SK-N-SH (cell line): Measurements from ENCODE around the gene C1QTNF8. TPM values are rescaled to one million over a fixed set of nuclear protein-coding genes. Genes with fewer than 3 reads are reported as not detected.

Experiments
- CTCF ChIA-PET: fragments of 300-600, 350-600 bp; formaldehyde crosslinking; extraction: SDS; loops from one replicate; lab custom pipeline; 2021; lab: Yijun Ruan, JAX
- POLR2A ChIA-PET: fragments of 350-600 bp; sonication (Branson Sonifier 250); formaldehyde crosslinking; extraction: SDS; loops from one replicate; lab custom pipeline; 2020; ENCODE audit warnings: antibody characterized with exemption, inconsistent platforms; lab: Yijun Ruan, JAX
- DNase-seq: peaks from one replicate; pipeline ENCODE4 v3.0.0; 2012
- H2AFZ ChIP-seq: fragments of 200-600 bp; sonication (generic); 2 replicates; pipeline ENCODE4 v1.8.1; 2016; ENCODE audit warnings: antibody characterized with exemption, mild to moderate bottlenecking, low read depth
- H3F3A ChIP-seq: fragments of 200-600 bp; sonication (generic); replicated peaks from 2 replicates; pipeline ENCODE3; 2016; ENCODE audit warnings: antibody characterized with exemption, mild to moderate bottlenecking; ENCODE audit not compliant: insufficient read depth
- H3K27ac ChIP-seq, 2 experiments: fragments of 200-500 bp in 1 of 2; fragments of 200-600 bp in 1 of 2; sonication (Bioruptor generic) in 1 of 2; sonication (generic), shearing (Covaris generic) in 1 of 2; 2 replicates each; pipeline versions ENCODE4 v1.5.1 to v1.6.1; 2014 to 2016; ENCODE audit warnings: low read depth in 2 of 2, inconsistent platforms in 1 of 2, low read length in 1 of 2, mild to moderate bottlenecking in 1 of 2, mixed read lengths in 1 of 2
- H3K27me3 ChIP-seq: fragments of 200-600 bp; sonication (generic), shearing (Covaris generic); 2 replicates; pipeline ENCODE4 v1.6.1; 2016; ENCODE audit warnings: mixed run types; ENCODE audit not compliant: insufficient read depth
- H3K36me3 ChIP-seq, 2 experiments: fragments of 200-500 bp in 1 of 2; fragments of 200-600 bp in 1 of 2; sonication (Bioruptor generic) in 1 of 2; sonication (generic) in 1 of 2; replicated peaks in 1 of 2; 2 replicates each; pipeline versions ENCODE3 to v1.5.1; 2014 to 2016; ENCODE audit warnings: low read length in 1 of 2, mild to moderate bottlenecking in 1 of 2; ENCODE audit not compliant: insufficient read depth in 2 of 2, control insufficient read depth in 1 of 2
- H3K4me1 ChIP-seq, 2 experiments: fragments of 200-500 bp in 1 of 2; fragments of 200-600 bp in 1 of 2; sonication (Bioruptor generic) in 1 of 2; sonication (generic), shearing (Covaris generic) in 1 of 2; 2 replicates each; pipeline versions ENCODE4 v1.5.1 to v1.6.1; 2014 to 2016; ENCODE audit warnings: low read depth in 1 of 2, low read length in 1 of 2, mixed run types in 1 of 2; ENCODE audit not compliant: insufficient read depth in 2 of 2, control insufficient read depth in 1 of 2
- H3K4me2 ChIP-seq: fragments of 200-600 bp; sonication (generic), shearing (Covaris generic); 2 replicates; pipeline ENCODE4 v1.6.1; 2017; ENCODE audit warnings: mixed run types
- H3K4me3 ChIP-seq, 2 experiments: fragments of 200-500 bp in 1 of 2; fragments of 200-600 bp in 1 of 2; sonication (Bioruptor generic) in 1 of 2; sonication (generic), shearing (Covaris generic) in 1 of 2; 2 replicates each; pipeline versions ENCODE4 v1.5.1 to v1.8.1; 2014 to 2016; ENCODE audit warnings: low read depth in 2 of 2, inconsistent platforms in 1 of 2, low read length in 1 of 2, mild to moderate bottlenecking in 1 of 2, mixed read lengths in 1 of 2, moderate library complexity in 1 of 2
- H3K79me2 ChIP-seq: fragments of 200-600 bp; sonication (generic); 2 replicates; pipeline ENCODE4 v1.8.1; 2017; ENCODE audit warnings: mild to moderate bottlenecking; ENCODE audit not compliant: insufficient read depth
- H3K9ac ChIP-seq: fragments of 200-600 bp; sonication (generic); 2 replicates; pipeline ENCODE4 v1.6.1; 2017; ENCODE audit warnings: mixed run types
- H3K9me2 ChIP-seq: fragments of 200-600 bp; sonication (generic); 2 replicates; pipeline ENCODE4 v1.6.1; 2017; ENCODE audit warnings: mixed run types
- H3K9me3 ChIP-seq: fragments of 200-600 bp; sonication (generic); 2 replicates; pipeline ENCODE4 v1.6.1; 2017; ENCODE audit warnings: mixed run types, mild to moderate bottlenecking, moderate library complexity
- H4K20me1 ChIP-seq: fragments of 200-600 bp; sonication (generic); 2 replicates; pipeline ENCODE4 v1.6.1; 2017; ENCODE audit warnings: mild to moderate bottlenecking, mixed run types; ENCODE audit not compliant: insufficient read depth
- CHD2 ChIP-seq: fragments of 150-350 bp; IDR thresholded peaks from 2 replicates; pipeline ENCODE4 v1.6.1; 2018; ENCODE audit warnings: low read length; ENCODE audit not compliant: partially characterized antibody
- ELF1 ChIP-seq: IDR thresholded peaks from 2 replicates; pipeline ENCODE4 v1.4.0; 2012
- EZH2phosphoT487 ChIP-seq: fragments of 200-600 bp; sonication (generic); IDR thresholded peaks from 2 replicates; pipeline ENCODE4 v1.6.1; 2017; ENCODE audit warnings: low read depth, mixed run types, mild to moderate bottlenecking, antibody characterized with exemption, moderate library complexity, borderline replicate concordance
- FOXJ3 ChIP-seq: sonication (generic); formaldehyde crosslinking; IDR thresholded peaks from 2 replicates; pipeline ENCODE4 v1.5.1; 2020; ENCODE audit warnings: mild to moderate bottlenecking, missing genetic modification reagents
- GABPA ChIP-seq: IDR thresholded peaks from 2 replicates; pipeline ENCODE4 v1.4.0; 2012; ENCODE audit warnings: low read depth, mild to moderate bottlenecking
- GATA2 ChIP-seq: sonication (generic); formaldehyde crosslinking; IDR thresholded peaks from 2 replicates; pipeline ENCODE4 v1.5.0; 2020; ENCODE audit warnings: mild to moderate bottlenecking, missing genetic modification reagents
- JUND ChIP-seq: IDR thresholded peaks from 2 replicates; pipeline ENCODE4 v1.4.0; 2012
- NRF1 ChIP-seq: IDR thresholded peaks from 2 replicates; pipeline ENCODE4 v1.6.1; 2012; ENCODE audit warnings: low read depth, mild to moderate bottlenecking, low read length
- POLR2AphosphoS5 ChIP-seq: IDR thresholded peaks from 2 replicates; pipeline ENCODE4 v1.6.1; 2012; ENCODE audit warnings: low read depth, low read length
- RAD21 ChIP-seq: IDR thresholded peaks from 2 replicates; pipeline ENCODE4 v1.6.1; 2012; ENCODE audit warnings: mild to moderate bottlenecking, low read length
- RXRA ChIP-seq: IDR thresholded peaks from 2 replicates; pipeline ENCODE4 v1.4.0; 2012; ENCODE audit warnings: low read depth, mild to moderate bottlenecking, borderline replicate concordance
- SMC3 ChIP-seq: IDR thresholded peaks from 2 replicates; pipeline ENCODE4 v1.6.1; 2012; ENCODE audit warnings: low read depth, low read length, improper control_type of control experiment
- TEAD4 ChIP-seq: IDR thresholded peaks from 2 replicates; pipeline ENCODE4 v1.4.0; 2012; ENCODE audit warnings: mild to moderate bottlenecking, borderline replicate concordance; ENCODE audit not compliant: insufficient read depth
- YY1 ChIP-seq: IDR thresholded peaks from 2 replicates; pipeline ENCODE4 v1.4.0; 2012; ENCODE audit warnings: low read depth, mild to moderate bottlenecking
- WGBS: methylation state at CpG from one replicate; pipeline ENCODE4 v1.1.6; 2017; ENCODE audit warnings: low lambda C conversion rate; 5-methylcytosine and 5-hydroxymethylcytosine counted together
- polyA plus RNA-seq, 3 experiments: library from polyadenylated mRNA; depleted of rRNA; stranded (reverse); fragments of >200 nt; gene quantifications; 2 replicates each; pipeline ENCODE4 v1.2.3, GENCODE V29; 2012
- TF ChIP-seq, protein P1 (sequence below): IDR thresholded peaks from 2 replicates; pipeline ENCODE4 v1.4.0; 2012; ENCODE audit warnings: low read depth, borderline replicate concordance
- TF ChIP-seq, protein P2 (sequence below): fragments of 150-350 bp; IDR thresholded peaks from 2 replicates; pipeline ENCODE4 v1.6.1; 2016; ENCODE audit warnings: mild to moderate bottlenecking, low read depth, low read length
- TF ChIP-seq, protein P3 (sequence below): fragments of 200-600 bp; sonication (generic); IDR thresholded peaks from 2 replicates; pipeline ENCODE4 v1.6.1; 2017; ENCODE audit warnings: antibody characterized with exemption, mild to moderate bottlenecking, moderate library complexity
- TF ChIP-seq, protein P4 (sequence below): IDR thresholded peaks from 2 replicates; pipeline ENCODE4 v1.4.0; 2012; ENCODE audit warnings: low read depth, borderline replicate concordance
- TF ChIP-seq, protein P5 (sequence below): IDR thresholded peaks from 2 replicates; pipeline ENCODE4 v1.4.0; 2012; ENCODE audit warnings: low read depth

Gene C1QTNF8
- polyA plus RNA-seq, 1 of the 3 experiments (the other 2 are of a cell fraction) = not detected

DNA sequence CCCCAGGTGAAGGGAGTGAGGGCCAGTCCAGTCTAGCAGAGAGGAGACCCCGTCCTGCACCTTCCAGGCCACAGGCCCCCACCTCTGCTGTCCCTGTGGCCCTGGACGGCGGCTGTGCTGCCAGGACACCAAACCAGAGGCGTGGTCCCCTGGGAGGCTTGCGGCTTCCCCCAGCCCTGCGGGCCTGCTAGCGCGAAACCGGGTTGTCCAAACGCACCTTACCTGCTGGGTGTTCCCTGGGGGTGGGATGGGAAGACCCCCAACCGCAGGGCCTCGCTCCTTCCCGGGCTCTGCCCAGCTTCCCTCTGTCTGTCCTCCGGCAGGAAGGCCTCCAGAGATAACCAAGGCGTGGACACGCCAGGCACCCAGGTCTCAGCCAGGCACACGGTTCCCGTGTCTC is 37.2 kb upstream of the C1QTNF8 start (continued):
- TF ChIP-seq GABPA = no peak
- no peak for TF ChIP-seq RXRA
- TF ChIP-seq EZH2phosphoT487 = no peak
- TF ChIP-seq, protein P1, sequence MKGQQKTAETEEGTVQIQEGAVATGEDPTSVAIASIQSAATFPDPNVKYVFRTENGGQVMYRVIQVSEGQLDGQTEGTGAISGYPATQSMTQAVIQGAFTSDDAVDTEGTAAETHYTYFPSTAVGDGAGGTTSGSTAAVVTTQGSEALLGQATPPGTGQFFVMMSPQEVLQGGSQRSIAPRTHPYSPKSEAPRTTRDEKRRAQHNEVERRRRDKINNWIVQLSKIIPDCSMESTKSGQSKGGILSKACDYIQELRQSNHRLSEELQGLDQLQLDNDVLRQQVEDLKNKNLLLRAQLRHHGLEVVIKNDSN = no peak
- TF ChIP-seq CHD2 = no peak
- TF ChIP-seq, protein P2, sequence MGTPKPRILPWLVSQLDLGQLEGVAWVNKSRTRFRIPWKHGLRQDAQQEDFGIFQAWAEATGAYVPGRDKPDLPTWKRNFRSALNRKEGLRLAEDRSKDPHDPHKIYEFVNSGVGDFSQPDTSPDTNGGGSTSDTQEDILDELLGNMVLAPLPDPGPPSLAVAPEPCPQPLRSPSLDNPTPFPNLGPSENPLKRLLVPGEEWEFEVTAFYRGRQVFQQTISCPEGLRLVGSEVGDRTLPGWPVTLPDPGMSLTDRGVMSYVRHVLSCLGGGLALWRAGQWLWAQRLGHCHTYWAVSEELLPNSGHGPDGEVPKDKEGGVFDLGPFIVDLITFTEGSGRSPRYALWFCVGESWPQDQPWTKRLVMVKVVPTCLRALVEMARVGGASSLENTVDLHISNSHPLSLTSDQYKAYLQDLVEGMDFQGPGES = no peak
- no peak for TF ChIP-seq NRF1
- TF ChIP-seq POLR2AphosphoS5 = no peak

DNA sequence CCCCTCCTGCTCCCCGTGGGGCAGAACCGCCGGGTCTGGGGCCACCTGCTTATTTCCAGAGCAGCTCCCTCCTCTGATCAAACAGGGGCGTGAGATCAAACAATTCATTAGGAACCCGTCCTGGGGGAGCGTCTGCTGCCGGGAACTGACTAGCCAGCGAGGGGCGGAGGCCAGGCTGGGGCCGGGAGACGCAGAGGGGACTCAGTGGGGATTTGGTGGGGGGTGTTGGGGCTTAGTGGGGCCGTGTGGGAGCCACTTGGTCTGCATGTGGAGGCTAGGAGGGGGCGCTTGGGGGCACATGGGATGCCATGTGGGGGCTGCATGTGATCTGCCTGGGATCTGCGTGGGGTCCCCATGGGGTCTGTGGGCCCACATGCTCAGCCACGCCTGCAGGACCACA is 36.4 kb upstream of the C1QTNF8 start:
- Histone ChIP-seq H3K36me3 (no peaks in the 10 kb centered on the region), H3K9ac (no peak overlapping the region), H3K9me2 (no peaks in the 10 kb centered on the region), H4K20me1 (no peaks in the 10 kb centered on the region), H3K27ac (no peak overlapping the region), H3K4me3 (no peak overlapping the region), H2AFZ (no peak overlapping the region), H3K9me3 (no peaks in the 10 kb centered on the region), H3K4me2 (no peak overlapping the region), H3F3A (no peaks in the 10 kb centered on the region), H3K27me3 (peaks cover 45% of the 10 kb centered on the region), H3K4me1 (no peaks in the 10 kb centered on the region), H3K79me2 (no peaks in the 10 kb centered on the region)
- DNase-seq = no peak
- ChIA-PET POLR2A (no interaction called here), CTCF (no interaction called here)
- TF ChIP-seq ELF1 = no peak
- TF ChIP-seq FOXJ3 (CRISPR knock-in tag) = no peak
- no peak for TF ChIP-seq RAD21
- TF ChIP-seq, protein P3, sequence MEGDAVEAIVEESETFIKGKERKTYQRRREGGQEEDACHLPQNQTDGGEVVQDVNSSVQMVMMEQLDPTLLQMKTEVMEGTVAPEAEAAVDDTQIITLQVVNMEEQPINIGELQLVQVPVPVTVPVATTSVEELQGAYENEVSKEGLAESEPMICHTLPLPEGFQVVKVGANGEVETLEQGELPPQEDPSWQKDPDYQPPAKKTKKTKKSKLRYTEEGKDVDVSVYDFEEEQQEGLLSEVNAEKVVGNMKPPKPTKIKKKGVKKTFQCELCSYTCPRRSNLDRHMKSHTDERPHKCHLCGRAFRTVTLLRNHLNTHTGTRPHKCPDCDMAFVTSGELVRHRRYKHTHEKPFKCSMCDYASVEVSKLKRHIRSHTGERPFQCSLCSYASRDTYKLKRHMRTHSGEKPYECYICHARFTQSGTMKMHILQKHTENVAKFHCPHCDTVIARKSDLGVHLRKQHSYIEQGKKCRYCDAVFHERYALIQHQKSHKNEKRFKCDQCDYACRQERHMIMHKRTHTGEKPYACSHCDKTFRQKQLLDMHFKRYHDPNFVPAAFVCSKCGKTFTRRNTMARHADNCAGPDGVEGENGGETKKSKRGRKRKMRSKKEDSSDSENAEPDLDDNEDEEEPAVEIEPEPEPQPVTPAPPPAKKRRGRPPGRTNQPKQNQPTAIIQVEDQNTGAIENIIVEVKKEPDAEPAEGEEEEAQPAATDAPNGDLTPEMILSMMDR = no peak
- TF ChIP-seq GATA2 (CRISPR knock-in tag) = no peak
- TF ChIP-seq JUND = no peak
- no peak for TF ChIP-seq YY1
- TF ChIP-seq, protein P4, sequence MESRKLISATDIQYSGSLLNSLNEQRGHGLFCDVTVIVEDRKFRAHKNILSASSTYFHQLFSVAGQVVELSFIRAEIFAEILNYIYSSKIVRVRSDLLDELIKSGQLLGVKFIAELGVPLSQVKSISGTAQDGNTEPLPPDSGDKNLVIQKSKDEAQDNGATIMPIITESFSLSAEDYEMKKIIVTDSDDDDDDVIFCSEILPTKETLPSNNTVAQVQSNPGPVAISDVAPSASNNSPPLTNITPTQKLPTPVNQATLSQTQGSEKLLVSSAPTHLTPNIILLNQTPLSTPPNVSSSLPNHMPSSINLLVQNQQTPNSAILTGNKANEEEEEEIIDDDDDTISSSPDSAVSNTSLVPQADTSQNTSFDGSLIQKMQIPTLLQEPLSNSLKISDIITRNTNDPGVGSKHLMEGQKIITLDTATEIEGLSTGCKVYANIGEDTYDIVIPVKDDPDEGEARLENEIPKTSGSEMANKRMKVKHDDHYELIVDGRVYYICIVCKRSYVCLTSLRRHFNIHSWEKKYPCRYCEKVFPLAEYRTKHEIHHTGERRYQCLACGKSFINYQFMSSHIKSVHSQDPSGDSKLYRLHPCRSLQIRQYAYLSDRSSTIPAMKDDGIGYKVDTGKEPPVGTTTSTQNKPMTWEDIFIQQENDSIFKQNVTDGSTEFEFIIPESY = no peak
- no peak for TF ChIP-seq TEAD4
- TF ChIP-seq SMC3 = no peak
- TF ChIP-seq, protein P5, sequence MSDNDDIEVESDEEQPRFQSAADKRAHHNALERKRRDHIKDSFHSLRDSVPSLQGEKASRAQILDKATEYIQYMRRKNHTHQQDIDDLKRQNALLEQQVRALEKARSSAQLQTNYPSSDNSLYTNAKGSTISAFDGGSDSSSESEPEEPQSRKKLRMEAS = no peak
- WGBS = 9% methylated on average over 11 of the region's 15 CpGs
